ENCODE data around the gene SPECC1L. TPM values are rescaled to one million over a fixed set of nuclear protein-coding genes. Genes with fewer than 3 reads are reported as not detected.
"Not testable (repeated sequence)": the region's sequence is repeated elsewhere in the genome, so short reads cannot be mapped to it uniquely, and the experiment has no call there.

Gene SPECC1L
- total RNA-seq, 6 donors from 2014 or later = 37.7 to 80.6 (median 62.3) TPM

- Histone ChIP-seq H3K36me3 (no peaks in the 10 kb centered on the region), H3K4me3 (no peak overlapping the region), H3K27me3 (no peaks in the 10 kb centered on the region), H3K9me3 (no peaks in the 10 kb centered on the region), H3K4me1 (peaks cover 46 to 49% (median 47%) of the 10 kb centered on the region in 4 donors), H3K27ac (peak overlapping the region; percentile 31 to 93 (median 86))
- TF ChIP-seq POLR2AphosphoS5 (IDR thresholded peaks at IDR 0.05) (peak; percentile 78 to 89), POLR2A (IDR thresholded peaks at IDR 0.05) (peak in 1 of 4 donors; percentile 17), EP300 (IDR thresholded peaks at IDR 0.05) (peak in 2 of 4 donors; percentile 78 to 86)
- TF ChIP-seq, protein P1, sequence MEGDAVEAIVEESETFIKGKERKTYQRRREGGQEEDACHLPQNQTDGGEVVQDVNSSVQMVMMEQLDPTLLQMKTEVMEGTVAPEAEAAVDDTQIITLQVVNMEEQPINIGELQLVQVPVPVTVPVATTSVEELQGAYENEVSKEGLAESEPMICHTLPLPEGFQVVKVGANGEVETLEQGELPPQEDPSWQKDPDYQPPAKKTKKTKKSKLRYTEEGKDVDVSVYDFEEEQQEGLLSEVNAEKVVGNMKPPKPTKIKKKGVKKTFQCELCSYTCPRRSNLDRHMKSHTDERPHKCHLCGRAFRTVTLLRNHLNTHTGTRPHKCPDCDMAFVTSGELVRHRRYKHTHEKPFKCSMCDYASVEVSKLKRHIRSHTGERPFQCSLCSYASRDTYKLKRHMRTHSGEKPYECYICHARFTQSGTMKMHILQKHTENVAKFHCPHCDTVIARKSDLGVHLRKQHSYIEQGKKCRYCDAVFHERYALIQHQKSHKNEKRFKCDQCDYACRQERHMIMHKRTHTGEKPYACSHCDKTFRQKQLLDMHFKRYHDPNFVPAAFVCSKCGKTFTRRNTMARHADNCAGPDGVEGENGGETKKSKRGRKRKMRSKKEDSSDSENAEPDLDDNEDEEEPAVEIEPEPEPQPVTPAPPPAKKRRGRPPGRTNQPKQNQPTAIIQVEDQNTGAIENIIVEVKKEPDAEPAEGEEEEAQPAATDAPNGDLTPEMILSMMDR (IDR thresholded peaks at IDR 0.05) = peak; percentile 85 to 99 (median 97)
- peak; percentile 98 for ATAC-seq (ENCODE audit: low FRiP score in 2 of 2)
- peak; percentile 94 to 96 for DNase-seq
- 39 to 40% methylated on average over 8 to 23 of the region's 23 CpGs for WGBS, 2 donors
These were observed 22.9 kb upstream of the SPECC1L start for GRCh38 chr22:24247564-24248344.

GRCh38 chr22:24248611-24249010 lies 22.0 kb upstream of the SPECC1L start:
- peak overlapping the region in 1 of 4 donors; percentile 71 for H3K27ac ChIP-seq
- not testable (repeated sequence) for DNase-seq; H3K9me3 ChIP-seq; H3K4me3 ChIP-seq; H3K27me3 ChIP-seq; ATAC-seq (ENCODE audit: low FRiP score in 2 of 2); H3K36me3 ChIP-seq
- WGBS, 2 donors = 90 to 94% methylated on average over 8 to 14 of the region's 15 CpGs
- peaks cover 38 to 41% (median 40%) of the 10 kb centered on the region in 4 donors for H3K4me1 ChIP-seq

GRCh38 chr22:24249413-24249812 lies 21.2 kb upstream of the SPECC1L start:
- 68% methylated on average over 3 of the region's 8 CpGs; no CpG with 5 or more reads in 1 of the 2 donors for WGBS, 2 donors
- H3K27me3 ChIP-seq = not testable (repeated sequence)
- peak in 1 of 2 donors; percentile 54 for DNase-seq

GRCh38 chr22:24251286-24251685 lies 19.3 kb upstream of the SPECC1L start:
- not testable (repeated sequence) for H3K36me3 ChIP-seq; ATAC-seq (ENCODE audit: low FRiP score in 2 of 2); H3K27ac ChIP-seq; H3K4me3 ChIP-seq; H3K27me3 ChIP-seq; H3K9me3 ChIP-seq; DNase-seq
- H3K4me1 ChIP-seq = peaks cover 15 to 17% (median 16%) of the 10 kb centered on the region in 4 donors
- WGBS, 2 donors = no CpG with 5 or more reads among the region's 28 CpGs

More at GRCh38 chr22:24249413-24249812, 21.2 kb upstream of the SPECC1L start:
- H3K4me1 ChIP-seq = peaks cover 32 to 34% (median 33%) of the 10 kb centered on the region in 4 donors
- not testable (repeated sequence) for H3K4me3 ChIP-seq; H3K36me3 ChIP-seq; ATAC-seq (ENCODE audit: low FRiP score in 2 of 2); H3K9me3 ChIP-seq
- peak overlapping the region in 3 of 4 donors; percentile 22 to 71 (median 52) for H3K27ac ChIP-seq

- not testable (repeated sequence) for ATAC-seq (ENCODE audit: low FRiP score in 2 of 2); H3K9me3 ChIP-seq; H3K4me1 ChIP-seq; H3K4me3 ChIP-seq; H3K27me3 ChIP-seq; H3K27ac ChIP-seq; H3K36me3 ChIP-seq; DNase-seq
- WGBS, 2 donors = 91 to 97% methylated on average over 5 to 10 of the region's 12 CpGs
These were observed 17.5 kb upstream of the SPECC1L start for GRCh38 chr22:24253126-24253525.

- H3K36me3 ChIP-seq; H3K9me3 ChIP-seq; H3K27ac ChIP-seq; DNase-seq; H3K4me3 ChIP-seq; ATAC-seq (ENCODE audit: low FRiP score in 2 of 2); H3K4me1 ChIP-seq; H3K27me3 ChIP-seq: not testable (repeated sequence)
- 93 to 100% methylated on average over 2 of the region's 13 CpGs for WGBS, 2 donors
These were observed 14.5 kb upstream of the SPECC1L start for GRCh38 chr22:24256136-24256535.

DNA sequence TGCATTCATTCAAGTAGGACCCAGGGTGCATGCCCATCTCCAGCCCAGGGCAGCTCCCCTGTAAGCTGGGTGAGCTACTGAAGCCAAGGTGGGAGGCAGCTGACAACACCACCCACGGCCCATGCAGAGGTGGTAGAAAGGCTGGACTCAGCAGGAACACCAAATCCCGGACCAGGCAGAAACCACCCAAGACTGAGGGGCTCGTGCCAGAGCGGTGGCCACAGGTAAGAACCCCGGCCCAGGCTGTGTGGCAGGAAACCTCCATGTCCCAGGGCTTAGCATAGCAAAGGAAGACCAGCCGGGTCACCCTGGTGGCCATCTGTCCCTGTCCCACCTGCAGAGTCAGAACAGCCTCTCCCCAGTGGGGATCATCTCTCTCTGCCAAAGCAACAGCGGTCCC lies 13.9 kb upstream of the SPECC1L start:
- H3K4me1 ChIP-seq; DNase-seq; H3K36me3 ChIP-seq; H3K27me3 ChIP-seq; ATAC-seq (ENCODE audit: low FRiP score in 2 of 2); H3K9me3 ChIP-seq; H3K4me3 ChIP-seq; H3K27ac ChIP-seq: not testable (repeated sequence)
- 100% methylated on average over 3 of the region's 7 CpGs; no CpG with 5 or more reads in 1 of the 2 donors for WGBS, 2 donors

DNA sequence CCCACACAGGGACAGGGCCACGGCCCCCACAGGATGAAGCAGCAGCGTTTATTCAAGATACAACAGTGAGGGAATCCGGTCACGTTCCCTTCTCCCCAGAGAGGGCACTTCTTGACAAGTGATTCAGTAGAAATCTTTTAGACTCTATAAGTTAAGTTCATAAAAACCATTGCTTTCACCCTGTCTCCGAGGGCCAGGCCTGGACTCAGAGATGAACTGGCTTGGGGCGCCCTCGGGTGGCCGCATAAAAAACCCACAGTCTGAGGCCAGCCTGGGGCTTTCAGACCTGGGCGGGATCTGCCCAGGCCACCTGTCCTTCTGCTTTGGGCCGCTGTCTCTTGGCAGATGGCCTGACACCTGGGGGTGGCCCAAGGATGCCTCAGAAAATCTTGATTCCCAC lies 11.2 kb upstream of the SPECC1L start:
- H3K27me3 ChIP-seq; H3K36me3 ChIP-seq; H3K9me3 ChIP-seq; ATAC-seq (ENCODE audit: low FRiP score in 2 of 2); H3K4me1 ChIP-seq; H3K4me3 ChIP-seq: not testable (repeated sequence)
- WGBS, 2 donors = 0 to 11% methylated on average over 1 to 9 of the region's 10 CpGs
- peak; percentile 76 to 82 for DNase-seq
- H3K27ac ChIP-seq = peak overlapping the region in 1 of 4 donors; percentile 39
- TF ChIP-seq, protein P1 (IDR thresholded peaks at IDR 0.05) = peak in 3 of 6 experiments; percentile 33 to 75 (median 46)

GRCh38 chr22:24262185-24262749 lies 8.4 kb upstream of the SPECC1L start:
- DNase-seq; ATAC-seq (ENCODE audit: low FRiP score in 2 of 2); H3K9me3 ChIP-seq; H3K36me3 ChIP-seq; H3K4me1 ChIP-seq; H3K4me3 ChIP-seq; H3K27ac ChIP-seq; H3K27me3 ChIP-seq: not testable (repeated sequence)
- WGBS, 2 donors = 91 to 95% methylated on average over 12 to 16 of the region's 18 CpGs

DNA sequence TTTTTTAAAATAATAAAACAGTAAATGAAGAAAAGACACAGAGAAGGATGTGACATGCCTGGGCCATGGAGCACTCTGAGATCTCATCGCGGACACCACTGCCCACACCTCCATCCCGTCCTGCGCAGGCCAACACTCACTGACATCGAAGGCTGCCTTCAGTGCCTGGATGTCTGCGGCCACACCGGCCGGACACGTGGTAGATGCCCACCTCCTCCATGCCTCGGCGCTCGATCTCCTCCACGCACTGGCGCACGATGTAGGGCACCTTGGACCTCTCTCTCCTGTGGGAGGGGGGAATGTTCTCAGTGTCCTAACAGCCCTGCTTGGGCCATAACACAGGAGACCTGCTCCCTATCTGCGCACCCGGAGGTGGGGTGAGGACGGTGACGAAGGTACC lies 7.2 kb upstream of the SPECC1L start:
- 92 to 96% methylated on average over 15 to 19 of the region's 19 CpGs for WGBS, 2 donors
- H3K27me3 ChIP-seq; H3K27ac ChIP-seq; H3K4me1 ChIP-seq; H3K4me3 ChIP-seq; ATAC-seq (ENCODE audit: low FRiP score in 2 of 2); DNase-seq; H3K36me3 ChIP-seq; H3K9me3 ChIP-seq: not testable (repeated sequence)

All from upper lobe of left lung (tissue), 6 donors.